PFSK-1 (cell line): ENCODE measurements around the gene CBLN3.

ENCODE experiments used
- FOXP2 ChIP-seq: optimal IDR thresholded peaks from 2 replicates; pipeline ENCODE3; 2011; ENCODE audit warnings: borderline replicate concordance, control low read depth, inconsistent platforms; ENCODE audit not compliant: insufficient read depth; ENCODE audit errors: extremely low read length, extremely low read depth
- POLR2AphosphoS5 ChIP-seq: IDR thresholded peaks from 2 replicates; pipeline ENCODE4 v1.6.1; 2012; ENCODE audit warnings: low read depth, mild to moderate bottlenecking, control low read depth, low read length, moderate library complexity
- SIN3A ChIP-seq: IDR thresholded peaks from 2 replicates; pipeline ENCODE4 v1.6.1; 2012; ENCODE audit warnings: mild to moderate bottlenecking, low read length, moderate library complexity, borderline replicate concordance; ENCODE audit not compliant: insufficient read depth
- TAF1 ChIP-seq: IDR thresholded peaks from 2 replicates; pipeline ENCODE4 v1.6.1; 2012; ENCODE audit warnings: low read length, control low read depth, borderline replicate concordance; ENCODE audit not compliant: insufficient read depth
- TF ChIP-seq, protein P1 (sequence below), 2 experiments: IDR thresholded peaks; 2 replicates each; pipeline versions ENCODE4 v1.6.1 to v1.8.0; 2011 to 2012; ENCODE audit warnings: low read depth in 2 of 2, low read length in 2 of 2, control low read depth in 1 of 2, inconsistent platforms in 1 of 2, mild to moderate bottlenecking in 1 of 2, moderate library complexity in 1 of 2; ENCODE audit not compliant: insufficient read depth in 1 of 2

CBLN3 gene

DNA sequence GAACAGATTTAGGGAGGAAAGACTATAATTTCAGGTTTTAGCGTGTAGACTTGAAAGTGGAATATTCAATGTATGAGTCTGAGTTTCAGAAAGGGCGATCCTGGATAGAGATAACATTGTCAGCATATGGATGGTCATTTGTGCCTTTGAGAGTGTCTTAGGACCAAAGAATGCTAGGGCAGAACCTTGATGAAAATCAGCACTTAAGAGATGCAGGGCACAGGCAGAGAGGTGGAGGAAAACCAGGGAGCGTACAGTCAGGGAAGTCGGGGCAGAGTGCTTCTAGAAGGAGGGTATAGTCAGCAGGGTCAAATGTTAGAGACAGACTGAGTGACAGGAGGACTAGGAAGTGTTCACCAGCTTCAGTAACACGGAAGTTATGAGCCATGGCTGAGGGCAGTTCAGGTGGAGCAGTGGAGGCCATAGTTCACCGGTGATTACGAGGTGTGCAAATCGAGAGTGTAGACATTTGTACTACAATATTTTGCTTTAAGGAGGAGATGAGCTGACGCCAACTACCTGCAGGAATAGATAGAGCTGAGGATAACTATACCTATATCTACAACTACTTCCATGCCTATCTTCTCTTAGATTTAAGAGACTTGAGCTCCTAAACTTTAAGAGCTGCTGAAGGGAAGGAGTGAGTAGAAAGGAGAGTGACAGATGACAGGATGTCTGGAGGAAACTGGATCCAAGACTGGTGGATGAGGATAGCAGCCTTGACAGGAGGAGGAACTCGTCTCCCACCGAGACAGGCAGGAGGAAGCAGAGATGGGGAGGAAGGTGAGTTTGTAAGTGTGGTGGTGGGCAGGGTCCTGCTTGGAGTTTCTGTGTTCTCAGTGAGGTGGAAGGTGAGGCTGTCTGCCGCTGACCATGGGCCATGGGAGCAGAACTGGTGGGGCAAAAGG, 6.5 kb downstream of the CBLN3 start:
- no peak for TF ChIP-seq FOXP2
- TF ChIP-seq TAF1 = no peak
- TF ChIP-seq POLR2AphosphoS5 = no peak
- no peak for TF ChIP-seq SIN3A
- TF ChIP-seq, protein P1, sequence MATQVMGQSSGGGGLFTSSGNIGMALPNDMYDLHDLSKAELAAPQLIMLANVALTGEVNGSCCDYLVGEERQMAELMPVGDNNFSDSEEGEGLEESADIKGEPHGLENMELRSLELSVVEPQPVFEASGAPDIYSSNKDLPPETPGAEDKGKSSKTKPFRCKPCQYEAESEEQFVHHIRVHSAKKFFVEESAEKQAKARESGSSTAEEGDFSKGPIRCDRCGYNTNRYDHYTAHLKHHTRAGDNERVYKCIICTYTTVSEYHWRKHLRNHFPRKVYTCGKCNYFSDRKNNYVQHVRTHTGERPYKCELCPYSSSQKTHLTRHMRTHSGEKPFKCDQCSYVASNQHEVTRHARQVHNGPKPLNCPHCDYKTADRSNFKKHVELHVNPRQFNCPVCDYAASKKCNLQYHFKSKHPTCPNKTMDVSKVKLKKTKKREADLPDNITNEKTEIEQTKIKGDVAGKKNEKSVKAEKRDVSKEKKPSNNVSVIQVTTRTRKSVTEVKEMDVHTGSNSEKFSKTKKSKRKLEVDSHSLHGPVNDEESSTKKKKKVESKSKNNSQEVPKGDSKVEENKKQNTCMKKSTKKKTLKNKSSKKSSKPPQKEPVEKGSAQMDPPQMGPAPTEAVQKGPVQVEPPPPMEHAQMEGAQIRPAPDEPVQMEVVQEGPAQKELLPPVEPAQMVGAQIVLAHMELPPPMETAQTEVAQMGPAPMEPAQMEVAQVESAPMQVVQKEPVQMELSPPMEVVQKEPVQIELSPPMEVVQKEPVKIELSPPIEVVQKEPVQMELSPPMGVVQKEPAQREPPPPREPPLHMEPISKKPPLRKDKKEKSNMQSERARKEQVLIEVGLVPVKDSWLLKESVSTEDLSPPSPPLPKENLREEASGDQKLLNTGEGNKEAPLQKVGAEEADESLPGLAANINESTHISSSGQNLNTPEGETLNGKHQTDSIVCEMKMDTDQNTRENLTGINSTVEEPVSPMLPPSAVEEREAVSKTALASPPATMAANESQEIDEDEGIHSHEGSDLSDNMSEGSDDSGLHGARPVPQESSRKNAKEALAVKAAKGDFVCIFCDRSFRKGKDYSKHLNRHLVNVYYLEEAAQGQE (IDR thresholded peaks at IDR 0.05; ENCODE audit: insufficient read depth in 1 of 2, low read depth in 2 of 2, low read length in 2 of 2) = no peak

GRCh38 chr14:24422261-24422660, 7.2 kb downstream of the CBLN3 start:
- TF ChIP-seq, protein P1 (IDR thresholded peaks at IDR 0.05; ENCODE audit: insufficient read depth in 1 of 2, low read depth in 2 of 2, low read length in 2 of 2) = no peak
- TF ChIP-seq POLR2AphosphoS5 (no peak), SIN3A (no peak), FOXP2 (no peak), TAF1 (no peak)

DNA sequence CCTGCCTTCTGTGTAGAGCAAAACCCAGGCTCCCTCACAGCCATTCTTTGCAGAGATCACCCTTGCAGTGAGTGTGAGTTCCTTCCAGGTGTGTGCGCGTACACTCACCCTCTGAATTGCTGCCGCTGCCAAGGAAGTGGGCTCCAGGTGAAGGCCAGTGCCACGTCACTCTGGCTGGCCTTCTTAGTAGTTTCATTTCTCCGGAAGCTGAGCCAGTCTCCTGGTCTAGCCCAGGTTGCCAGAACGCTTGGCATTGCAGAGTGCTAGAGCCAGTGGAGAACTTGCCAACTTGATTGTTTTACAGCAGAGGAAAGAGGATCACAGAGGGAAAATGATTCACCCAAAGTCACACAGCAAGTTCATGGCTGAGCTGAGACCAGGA, 11.0 kb downstream of the CBLN3 start:
- no peak for TF ChIP-seq TAF1
- no peak for TF ChIP-seq SIN3A
- no peak for TF ChIP-seq FOXP2
- TF ChIP-seq, protein P1 (IDR thresholded peaks at IDR 0.05; ENCODE audit: insufficient read depth in 1 of 2, low read depth in 2 of 2, low read length in 2 of 2) = no peak
- TF ChIP-seq POLR2AphosphoS5 = no peak

DNA sequence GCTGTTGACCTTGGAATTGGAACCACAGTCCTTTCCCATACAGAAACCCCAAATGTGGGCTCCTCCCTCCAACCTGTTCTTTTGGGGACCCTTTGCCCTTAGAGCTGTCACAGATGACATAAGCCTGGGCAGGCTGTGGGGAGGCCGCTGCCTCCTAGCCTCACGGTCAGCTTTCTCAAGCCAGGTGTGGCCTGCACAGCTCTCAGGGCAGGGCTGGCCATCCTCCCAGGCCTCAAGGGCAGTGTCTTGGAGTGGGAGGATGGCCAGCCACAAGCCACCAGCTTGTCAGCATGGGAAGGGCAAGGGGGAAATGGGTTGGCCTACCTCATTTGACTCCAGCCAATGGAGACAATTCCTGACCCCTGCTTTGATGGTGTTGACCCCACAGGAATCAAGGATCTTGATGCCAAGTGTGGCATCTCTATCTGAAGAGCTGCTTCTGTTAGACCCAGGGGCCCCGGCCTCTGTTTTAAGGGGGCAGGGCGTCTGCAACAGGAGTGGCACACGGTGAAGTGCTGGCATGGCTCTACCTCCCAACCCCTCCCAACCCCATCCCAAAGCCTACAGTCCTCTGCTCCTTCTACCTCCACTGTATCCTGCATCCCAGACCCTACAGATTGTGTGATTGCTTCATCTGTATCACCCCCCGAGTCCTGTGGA, 11.5 kb downstream of the CBLN3 start:
- TF ChIP-seq FOXP2 = no peak
- TF ChIP-seq POLR2AphosphoS5 = no peak
- TF ChIP-seq, protein P1 (IDR thresholded peaks at IDR 0.05; ENCODE audit: insufficient read depth in 1 of 2, low read depth in 2 of 2, low read length in 2 of 2) = no peak
- no peak for TF ChIP-seq TAF1
- TF ChIP-seq SIN3A = no peak
